ENCODE data around the gene CNTNAP5. TPM values are rescaled to one million over a fixed set of nuclear protein-coding genes. Genes with fewer than 3 reads are reported as not detected.

CNTNAP5 gene
- total RNA-seq, 1 experiment from 2014 or later: 0.48 TPM

DNA sequence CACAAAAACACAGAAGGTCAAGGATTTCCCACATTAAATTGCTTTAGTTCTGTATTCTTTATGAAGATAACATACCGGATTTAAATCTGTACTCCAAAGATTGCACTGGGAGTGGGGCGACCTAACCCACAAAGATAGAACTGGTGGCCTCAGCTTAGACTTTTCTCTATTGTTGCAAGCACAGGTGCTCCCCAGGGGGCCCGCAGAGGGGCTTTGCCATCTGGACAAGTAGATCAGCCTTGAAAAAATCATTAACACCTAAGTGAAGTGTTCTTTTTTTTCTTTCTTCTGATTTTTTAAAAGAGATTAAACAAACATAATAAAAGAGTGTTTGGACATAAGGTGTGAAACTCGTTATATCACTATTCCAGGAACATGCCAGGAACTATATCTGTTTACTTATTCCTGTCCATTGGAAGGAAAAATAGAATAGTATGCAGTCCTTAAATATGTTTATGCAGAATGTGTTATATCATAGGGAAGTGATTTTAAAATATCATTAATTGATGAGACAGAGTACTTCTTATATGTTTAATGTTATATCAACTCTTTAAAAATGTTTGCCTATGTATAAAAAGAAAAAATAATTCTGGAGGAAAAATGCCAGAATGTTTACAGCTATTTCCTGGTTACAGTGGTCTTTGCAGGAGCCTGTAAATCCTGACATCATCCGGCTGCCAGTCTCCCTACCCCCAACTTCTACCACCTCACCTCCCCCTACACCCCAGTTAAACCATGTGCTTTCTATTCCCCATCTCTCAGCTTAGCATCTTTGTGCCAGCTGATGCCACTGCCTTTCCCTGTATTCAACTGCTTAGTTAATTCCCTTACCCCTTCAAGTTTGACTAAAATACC lies 679.2 kb downstream of the CNTNAP5 start:
- Histone ChIP-seq H4K5ac (ENCODE audit: insufficient read length, low read depth, low read length) (no peak overlapping the region), H2AFZ (ENCODE audit: low read length) (no peak overlapping the region), H3K23ac (ENCODE audit: insufficient read length, low read depth, low read length) (no peak overlapping the region), H4K20me1 (ENCODE audit: control insufficient read depth, insufficient read depth, insufficient read length) (no peaks in the 10 kb centered on the region), H2BK12ac (ENCODE audit: insufficient read length, low read depth, low read length) (no peak overlapping the region), H2BK120ac (ENCODE audit: low read depth, low read length, poor library complexity, severe bottlenecking) (no peak overlapping the region), H3K23me2 (ENCODE audit: insufficient read length, low read depth, low read length, poor library complexity, severe bottlenecking) (no peaks in the 10 kb centered on the region), H2BK5ac (ENCODE audit: insufficient read length, low read length) (no peak overlapping the region), H3K9me3 (ENCODE audit: control insufficient read depth, low read depth, low read length) (no peaks in the 10 kb centered on the region), H3K27ac (ENCODE audit: insufficient read length, low read depth, low read length) (no peak overlapping the region), H3K27me3 (ENCODE audit: insufficient read depth, low read length) (no peaks in the 10 kb centered on the region), H3K9ac (ENCODE audit: extremely low read depth, insufficient read length, low read length) (no peak overlapping the region), H2BK20ac (ENCODE audit: low read depth, low read length, poor library complexity, severe bottlenecking) (no peak overlapping the region), H3K14ac (ENCODE audit: insufficient read depth, low read length) (no peak overlapping the region), H3K56ac (ENCODE audit: insufficient read length, low read depth, low read length) (no peak overlapping the region), H4K91ac (ENCODE audit: insufficient read length, low read depth, low read length) (no peak overlapping the region), H3K79me1 (ENCODE audit: insufficient read depth, low read depth, low read length, poor library complexity, severe bottlenecking) (no peaks in the 10 kb centered on the region), H3T11ph (ENCODE audit: low read length) (no peak overlapping the region), H3K4me2 (ENCODE audit: insufficient read depth, insufficient read length, low read length) (no peak overlapping the region), H3K18ac (ENCODE audit: insufficient read length, low read depth, low read length) (no peak overlapping the region), H4K8ac (replicated peaks; ENCODE audit: insufficient read length, low read depth, low read length) (no peak overlapping the region), H2BK15ac (ENCODE audit: low read depth, low read length) (no peak overlapping the region), H3K4me1 (ENCODE audit: insufficient read depth, low read length) (peaks cover under 1% of the 10 kb centered on the region; the same call in 1 of the 2 replicates), H2AK5ac (ENCODE audit: insufficient read length, low read length) (no peak overlapping the region), H3K4ac (ENCODE audit: low read depth, low read length) (no peak overlapping the region), H3K79me2 (ENCODE audit: insufficient read depth, low read length) (no peaks in the 10 kb centered on the region)
- TF ChIP-seq, protein P1, sequence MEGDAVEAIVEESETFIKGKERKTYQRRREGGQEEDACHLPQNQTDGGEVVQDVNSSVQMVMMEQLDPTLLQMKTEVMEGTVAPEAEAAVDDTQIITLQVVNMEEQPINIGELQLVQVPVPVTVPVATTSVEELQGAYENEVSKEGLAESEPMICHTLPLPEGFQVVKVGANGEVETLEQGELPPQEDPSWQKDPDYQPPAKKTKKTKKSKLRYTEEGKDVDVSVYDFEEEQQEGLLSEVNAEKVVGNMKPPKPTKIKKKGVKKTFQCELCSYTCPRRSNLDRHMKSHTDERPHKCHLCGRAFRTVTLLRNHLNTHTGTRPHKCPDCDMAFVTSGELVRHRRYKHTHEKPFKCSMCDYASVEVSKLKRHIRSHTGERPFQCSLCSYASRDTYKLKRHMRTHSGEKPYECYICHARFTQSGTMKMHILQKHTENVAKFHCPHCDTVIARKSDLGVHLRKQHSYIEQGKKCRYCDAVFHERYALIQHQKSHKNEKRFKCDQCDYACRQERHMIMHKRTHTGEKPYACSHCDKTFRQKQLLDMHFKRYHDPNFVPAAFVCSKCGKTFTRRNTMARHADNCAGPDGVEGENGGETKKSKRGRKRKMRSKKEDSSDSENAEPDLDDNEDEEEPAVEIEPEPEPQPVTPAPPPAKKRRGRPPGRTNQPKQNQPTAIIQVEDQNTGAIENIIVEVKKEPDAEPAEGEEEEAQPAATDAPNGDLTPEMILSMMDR (conservative IDR thresholded peaks at IDR 0.05): no peak
- DNase-seq: no peak
- no CpG with 5 or more reads among the region's 5 CpGs for WGBS (ENCODE audit: extremely low coverage, insufficient read length, low lambda C conversion rate)
- no peak overlapping the region for H3K27ac Mint-ChIP-seq
- H3K9me3 Mint-ChIP-seq: peaks cover 0 to 3% of the 10 kb centered on the region in 2 experiments; a peak in 1 of 5 replicates
- H3K4me3 Mint-ChIP-seq: no peak overlapping the region
- no peaks in the 10 kb centered on the region for H3K36me3 Mint-ChIP-seq (ENCODE audit: insufficient read depth in 1 of 3, low read depth in 3 of 3)
- H3K27me3 Mint-ChIP-seq (ENCODE audit: low read depth): no peaks in the 10 kb centered on the region
- peaks cover 3 to 5% of the 10 kb centered on the region in 2 experiments; a peak in 3 of 4 replicates for H3K4me1 Mint-ChIP-seq
